Measurements from ENCODE around the gene KLK6.

- TF ChIP-seq EZH2phosphoT487 (IDR thresholded peaks at IDR 0.05; ENCODE audit: insufficient read depth, low read depth): no peak
- no peak for TF ChIP-seq EZH2 (IDR thresholded peaks at IDR 0.05; ENCODE audit: insufficient read depth, poor library complexity, severe bottlenecking)
These were observed 12.8 kb upstream of the KLK6 start for GRCh38 chr19:50982186-50982585.
